AG08396 (cell line): Measurements from ENCODE around the gene DYSF.

Experiments
- DNase-seq: peaks from one replicate; pipeline ENCODE4 v3.0.0; 2012; ENCODE audit warnings: low spot score, mixed read lengths

DYSF gene

GRCh38 chr2:71576541-71576940 lies 123.2 kb downstream of the DYSF start:
- no peak for DNase-seq

- no peak for DNase-seq
Observed at GRCh38 chr2:71577209-71577608, 123.8 kb downstream of the DYSF start.

GRCh38 chr2:71578767-71579342 lies 125.5 kb downstream of the DYSF start:
- peak; percentile 67 for DNase-seq

- no peak for DNase-seq
Observed at GRCh38 chr2:71581026-71581425, 127.7 kb downstream of the DYSF start.

- peak; percentile 40 for DNase-seq
Observed at GRCh38 chr2:71583876-71584275, 130.5 kb downstream of the DYSF start.

- no peak for DNase-seq
Observed at GRCh38 chr2:71586471-71586870, 133.1 kb downstream of the DYSF start.

- DNase-seq = no peak
Observed at GRCh38 chr2:71587509-71588073, 134.2 kb downstream of the DYSF start.

- no peak for DNase-seq
Observed at GRCh38 chr2:71588497-71589170, 135.3 kb downstream of the DYSF start.

- no peak for DNase-seq
Observed at GRCh38 chr2:71589763-71590162, 136.4 kb downstream of the DYSF start.

GRCh38 chr2:71591044-71591443 lies 137.7 kb downstream of the DYSF start:
- no peak for DNase-seq

GRCh38 chr2:71592181-71592711 lies 138.9 kb downstream of the DYSF start:
- no peak for DNase-seq

GRCh38 chr2:71595569-71595968 lies 142.2 kb downstream of the DYSF start:
- DNase-seq = no peak

GRCh38 chr2:71596011-71596410 lies 142.7 kb downstream of the DYSF start:
- DNase-seq = no peak

GRCh38 chr2:71597756-71598155 lies 144.4 kb downstream of the DYSF start:
- no peak for DNase-seq

GRCh38 chr2:71598526-71598925 lies 145.2 kb downstream of the DYSF start:
- DNase-seq = no peak

GRCh38 chr2:71599038-71599437 lies 145.7 kb downstream of the DYSF start:
- DNase-seq = no peak

- no peak for DNase-seq
Observed at GRCh38 chr2:71599646-71600236, 146.4 kb downstream of the DYSF start.

GRCh38 chr2:71600555-71600954 lies 147.2 kb downstream of the DYSF start:
- no peak for DNase-seq

GRCh38 chr2:71601136-71602114 lies 148.1 kb downstream of the DYSF start:
- no peak for DNase-seq

GRCh38 chr2:71602115-71602495 lies 148.7 kb downstream of the DYSF start:
- DNase-seq = no peak

- no peak for DNase-seq
Observed at GRCh38 chr2:71602581-71602980, 149.2 kb downstream of the DYSF start.

GRCh38 chr2:71603311-71603811 lies 150.0 kb downstream of the DYSF start:
- no peak for DNase-seq
